ENCODE measurements around the gene STAG1. TPM values are rescaled to one million over a fixed set of nuclear protein-coding genes. Genes with fewer than 3 reads are reported as not detected.
"Not testable (repeated sequence)": the region's sequence is repeated elsewhere in the genome, so short reads cannot be mapped to it uniquely, and the experiment has no call there.

Gene STAG1
- total and polyA plus RNA-seq, 2 experiments from 2014 or later = 9.0 to 21.9 TPM

DNA sequence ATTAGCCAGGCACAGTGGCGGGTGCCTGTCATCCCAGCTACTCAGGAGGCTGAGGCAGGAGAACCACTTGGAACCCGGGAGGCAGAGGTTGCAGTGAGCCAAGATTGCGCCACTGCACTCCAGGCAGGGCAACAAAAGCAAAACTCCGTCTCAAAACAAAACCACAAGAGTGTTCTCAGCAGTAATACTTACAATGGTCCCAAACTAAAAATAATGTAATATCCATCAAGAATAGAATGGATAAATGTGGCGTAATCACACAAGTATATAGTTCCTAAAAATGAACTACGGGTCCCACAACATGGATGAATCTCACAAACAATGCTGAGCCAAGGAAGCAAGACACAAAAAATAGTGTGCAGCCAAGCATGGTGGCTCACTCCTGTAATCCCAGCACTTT lies 39.2 kb downstream of the STAG1 start:
- Histone ChIP-seq H3K9me2 (ENCODE audit: insufficient read depth) (no peaks in the 10 kb centered on the region), H3K27ac (ENCODE audit: low read depth) (no peak overlapping the region), H3K4me2 (no peak overlapping the region), H3K27me3 (ENCODE audit: insufficient read depth) (no peaks in the 10 kb centered on the region), H4K20me1 (replicated peaks; ENCODE audit: insufficient read depth) (no peaks in the 10 kb centered on the region), H3K79me2 (replicated peaks; ENCODE audit: insufficient read depth) (peaks cover 93% of the 10 kb centered on the region), H3K4me3 (no peak overlapping the region), H2AFZ (no peak overlapping the region), H3F3A (replicated peaks; ENCODE audit: low read depth) (no peaks in the 10 kb centered on the region), H3K36me3 (ENCODE audit: insufficient read depth) (no peaks in the 10 kb centered on the region), H3K4me1 (ENCODE audit: insufficient read depth) (no peaks in the 10 kb centered on the region)
- peaks cover 7% of the 10 kb centered on the region; the same call in 1 of the 3 replicates for H3K36me3 Mint-ChIP-seq (ENCODE audit: low read depth)
- TF ChIP-seq POLR2AphosphoS5 (IDR thresholded peaks at IDR 0.05; ENCODE audit: low read depth) (no peak), NANOG (IDR thresholded peaks at IDR 0.05; ENCODE audit: borderline replicate concordance) (no peak), ZNF331 (CRISPR knock-in tag; IDR thresholded peaks at IDR 0.05; ENCODE audit: low read depth) (no peak), CTCF (conservative IDR thresholded peaks at IDR 0.05; ENCODE audit: low read depth in 2 of 2) (no peak), ETS1 (IDR thresholded peaks at IDR 0.05) (no peak), STAT1 (IDR thresholded peaks at IDR 0.05; ENCODE audit: unreplicated experiment) (no peak)
- peaks cover under 1% of the 10 kb centered on the region; the same call in 1 of the 3 replicates for H3K4me1 Mint-ChIP-seq
- H3K9me3 Mint-ChIP-seq = no peaks in the 10 kb centered on the region
- H3K4me3 Mint-ChIP-seq = no peak overlapping the region
- DNase-seq (ENCODE audit: low spot score) = no peak
- no peak for ATAC-seq
- H3K27me3 Mint-ChIP-seq (ENCODE audit: insufficient read depth, low read depth, poor library complexity) = no peaks in the 10 kb centered on the region
- no peak overlapping the region for H3K27ac Mint-ChIP-seq

DNA sequence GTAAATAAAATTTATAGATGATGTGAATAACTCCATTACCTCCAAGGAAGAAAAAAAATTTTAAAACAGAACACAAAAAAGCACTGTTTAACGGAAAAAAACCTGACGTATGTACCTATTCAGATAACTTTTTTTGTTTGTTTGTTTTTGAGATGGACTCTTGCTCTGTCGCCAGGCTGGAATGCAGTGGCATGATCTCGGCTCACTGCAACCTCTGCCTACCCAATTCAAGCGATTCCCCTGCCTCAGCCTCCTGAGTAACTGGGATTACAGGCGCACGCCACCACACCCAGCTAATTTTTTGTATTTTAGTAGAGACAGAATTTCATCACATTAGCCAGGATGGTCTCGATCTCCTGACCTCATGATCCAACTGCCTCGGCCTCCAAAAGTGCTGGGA lies 40.3 kb downstream of the STAG1 start:
- H3K4me2 ChIP-seq; H3K4me1 ChIP-seq (ENCODE audit: insufficient read depth); H3K27me3 ChIP-seq (ENCODE audit: insufficient read depth); H2AFZ ChIP-seq; H3K27me3 Mint-ChIP-seq (ENCODE audit: insufficient read depth, low read depth, poor library complexity); H3K4me3 Mint-ChIP-seq; H3K27ac ChIP-seq (ENCODE audit: low read depth); DNase-seq (ENCODE audit: low spot score); H4K20me1 ChIP-seq (replicated peaks; ENCODE audit: insufficient read depth); H3K36me3 Mint-ChIP-seq (ENCODE audit: low read depth); ATAC-seq; H3K9me3 Mint-ChIP-seq; H3K4me1 Mint-ChIP-seq; H3K9me2 ChIP-seq (ENCODE audit: insufficient read depth); H3K36me3 ChIP-seq (ENCODE audit: insufficient read depth); H3K4me3 ChIP-seq; H3F3A ChIP-seq (replicated peaks; ENCODE audit: low read depth); H3K27ac Mint-ChIP-seq: not testable (repeated sequence)
- H3K79me2 ChIP-seq (replicated peaks; ENCODE audit: insufficient read depth) = peaks cover 93% of the 10 kb centered on the region

DNA sequence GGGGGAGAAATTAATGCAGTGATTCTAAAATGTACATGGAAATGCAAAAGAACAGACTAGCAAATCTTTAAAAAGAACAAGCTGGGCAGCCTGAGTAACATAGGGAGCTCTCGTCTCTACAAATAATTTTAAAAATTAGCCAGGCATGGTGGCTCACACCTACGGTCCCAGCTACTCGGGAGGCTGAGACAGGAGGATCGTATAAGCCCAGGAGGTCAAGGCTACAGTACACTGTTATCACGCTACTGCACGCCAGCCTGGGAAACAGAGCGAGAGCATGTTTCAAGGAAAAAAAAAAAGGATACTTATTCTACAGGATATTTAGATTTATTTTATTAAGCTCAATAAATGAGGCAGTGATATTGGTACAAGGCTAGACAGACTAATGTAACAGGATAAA lies 40.9 kb downstream of the STAG1 start:
- H3K9me2 ChIP-seq (ENCODE audit: insufficient read depth) = no peaks in the 10 kb centered on the region
- no peak overlapping the region for H3K4me3 Mint-ChIP-seq
- H3F3A ChIP-seq (replicated peaks; ENCODE audit: low read depth) = no peaks in the 10 kb centered on the region
- DNase-seq (ENCODE audit: low spot score) = no peak
- peaks cover 93% of the 10 kb centered on the region for H3K79me2 ChIP-seq (replicated peaks; ENCODE audit: insufficient read depth)
- H3K36me3 Mint-ChIP-seq (ENCODE audit: low read depth) = peaks cover 7% of the 10 kb centered on the region; the same call in 1 of the 3 replicates
- no peaks in the 10 kb centered on the region for H3K9me3 Mint-ChIP-seq
- peaks cover 4% of the 10 kb centered on the region; the same call in 2 of the 3 replicates for H3K4me1 Mint-ChIP-seq
- no peaks in the 10 kb centered on the region for H3K27me3 Mint-ChIP-seq (ENCODE audit: insufficient read depth, low read depth, poor library complexity)
- no peak overlapping the region for H3K27ac ChIP-seq (ENCODE audit: low read depth)
- no peak overlapping the region for H3K4me2 ChIP-seq
- no peaks in the 10 kb centered on the region for H3K4me1 ChIP-seq (ENCODE audit: insufficient read depth)
- no peaks in the 10 kb centered on the region for H3K36me3 ChIP-seq (ENCODE audit: insufficient read depth)
- H3K27me3 ChIP-seq (ENCODE audit: insufficient read depth) = no peaks in the 10 kb centered on the region
- no peak overlapping the region for H3K27ac Mint-ChIP-seq
- ATAC-seq = no peak
- H2AFZ ChIP-seq = no peak overlapping the region
- no peak overlapping the region for H3K4me3 ChIP-seq
- H4K20me1 ChIP-seq (replicated peaks; ENCODE audit: insufficient read depth) = no peaks in the 10 kb centered on the region; the same call in 1 of the 2 replicates
- TF ChIP-seq NANOG (IDR thresholded peaks at IDR 0.05; ENCODE audit: borderline replicate concordance) (no peak), EZH2phosphoT487 (IDR thresholded peaks at IDR 0.05; ENCODE audit: unreplicated experiment) (no peak), ZNF331 (CRISPR knock-in tag; IDR thresholded peaks at IDR 0.05; ENCODE audit: low read depth) (no peak), JUNB (IDR thresholded peaks at IDR 0.05; ENCODE audit: unreplicated experiment) (no peak)
- TF ChIP-seq, protein P1, sequence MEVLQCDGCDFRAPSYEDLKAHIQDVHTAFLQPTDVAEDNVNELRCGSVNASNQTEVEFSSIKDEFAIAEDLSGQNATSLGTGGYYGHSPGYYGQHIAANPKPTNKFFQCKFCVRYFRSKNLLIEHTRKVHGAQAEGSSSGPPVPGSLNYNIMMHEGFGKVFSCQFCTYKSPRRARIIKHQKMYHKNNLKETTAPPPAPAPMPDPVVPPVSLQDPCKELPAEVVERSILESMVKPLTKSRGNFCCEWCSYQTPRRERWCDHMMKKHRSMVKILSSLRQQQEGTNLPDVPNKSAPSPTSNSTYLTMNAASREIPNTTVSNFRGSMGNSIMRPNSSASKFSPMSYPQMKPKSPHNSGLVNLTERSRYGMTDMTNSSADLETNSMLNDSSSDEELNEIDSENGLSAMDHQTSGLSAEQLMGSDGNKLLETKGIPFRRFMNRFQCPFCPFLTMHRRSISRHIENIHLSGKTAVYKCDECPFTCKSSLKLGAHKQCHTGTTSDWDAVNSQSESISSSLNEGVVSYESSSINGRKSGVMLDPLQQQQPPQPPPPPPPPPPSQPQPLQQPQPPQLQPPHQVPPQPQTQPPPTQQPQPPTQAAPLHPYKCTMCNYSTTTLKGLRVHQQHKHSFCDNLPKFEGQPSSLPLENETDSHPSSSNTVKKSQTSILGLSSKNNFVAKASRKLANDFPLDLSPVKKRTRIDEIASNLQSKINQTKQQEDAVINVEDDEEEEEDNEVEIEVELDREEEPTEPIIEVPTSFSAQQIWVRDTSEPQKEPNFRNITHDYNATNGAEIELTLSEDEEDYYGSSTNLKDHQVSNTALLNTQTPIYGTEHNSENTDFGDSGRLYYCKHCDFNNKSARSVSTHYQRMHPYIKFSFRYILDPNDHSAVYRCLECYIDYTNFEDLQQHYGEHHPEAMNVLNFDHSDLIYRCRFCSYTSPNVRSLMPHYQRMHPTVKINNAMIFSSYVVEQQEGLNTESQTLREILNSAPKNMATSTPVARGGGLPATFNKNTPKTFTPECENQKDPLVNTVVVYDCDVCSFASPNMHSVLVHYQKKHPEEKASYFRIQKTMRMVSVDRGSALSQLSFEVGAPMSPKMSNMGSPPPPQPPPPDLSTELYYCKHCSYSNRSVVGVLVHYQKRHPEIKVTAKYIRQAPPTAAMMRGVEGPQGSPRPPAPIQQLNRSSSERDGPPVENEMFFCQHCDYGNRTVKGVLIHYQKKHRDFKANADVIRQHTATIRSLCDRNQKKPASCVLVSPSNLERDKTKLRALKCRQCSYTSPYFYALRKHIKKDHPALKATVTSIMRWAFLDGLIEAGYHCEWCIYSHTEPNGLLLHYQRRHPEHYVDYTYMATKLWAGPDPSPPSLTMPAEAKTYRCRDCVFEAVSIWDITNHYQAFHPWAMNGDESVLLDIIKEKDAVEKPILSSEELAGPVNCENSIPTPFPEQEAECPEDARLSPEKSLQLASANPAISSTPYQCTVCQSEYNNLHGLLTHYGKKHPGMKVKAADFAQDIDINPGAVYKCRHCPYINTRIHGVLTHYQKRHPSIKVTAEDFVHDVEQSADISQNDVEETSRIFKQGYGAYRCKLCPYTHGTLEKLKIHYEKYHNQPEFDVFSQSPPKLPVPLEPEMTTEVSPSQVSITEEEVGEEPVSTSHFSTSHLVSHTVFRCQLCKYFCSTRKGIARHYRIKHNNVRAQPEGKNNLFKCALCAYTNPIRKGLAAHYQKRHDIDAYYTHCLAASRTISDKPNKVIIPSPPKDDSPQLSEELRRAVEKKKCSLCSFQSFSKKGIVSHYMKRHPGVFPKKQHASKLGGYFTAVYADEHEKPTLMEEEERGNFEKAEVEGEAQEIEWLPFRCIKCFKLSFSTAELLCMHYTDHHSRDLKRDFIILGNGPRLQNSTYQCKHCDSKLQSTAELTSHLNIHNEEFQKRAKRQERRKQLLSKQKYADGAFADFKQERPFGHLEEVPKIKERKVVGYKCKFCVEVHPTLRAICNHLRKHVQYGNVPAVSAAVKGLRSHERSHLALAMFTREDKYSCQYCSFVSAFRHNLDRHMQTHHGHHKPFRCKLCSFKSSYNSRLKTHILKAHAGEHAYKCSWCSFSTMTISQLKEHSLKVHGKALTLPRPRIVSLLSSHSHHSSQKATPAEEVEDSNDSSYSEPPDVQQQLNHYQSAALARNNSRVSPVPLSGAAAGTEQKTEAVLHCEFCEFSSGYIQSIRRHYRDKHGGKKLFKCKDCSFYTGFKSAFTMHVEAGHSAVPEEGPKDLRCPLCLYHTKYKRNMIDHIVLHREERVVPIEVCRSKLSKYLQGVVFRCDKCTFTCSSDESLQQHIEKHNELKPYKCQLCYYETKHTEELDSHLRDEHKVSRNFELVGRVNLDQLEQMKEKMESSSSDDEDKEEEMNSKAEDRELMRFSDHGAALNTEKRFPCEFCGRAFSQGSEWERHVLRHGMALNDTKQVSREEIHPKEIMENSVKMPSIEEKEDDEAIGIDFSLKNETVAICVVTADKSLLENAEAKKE (CRISPR knock-in tag; IDR thresholded peaks at IDR 0.05) = no peak
